GM10847 (cell line): ENCODE results near the gene CDC27.
A peak's percentile ranks its signal among the peaks of the same experiment; 100 is the strongest.

Experiments
- POLR2A ChIP-seq: IDR thresholded peaks from 2 replicates; pipeline ENCODE4 v1.6.1; 2011; ENCODE audit not compliant: insufficient read length; ENCODE audit errors: extremely low read depth

The CDC27 gene, protein sequence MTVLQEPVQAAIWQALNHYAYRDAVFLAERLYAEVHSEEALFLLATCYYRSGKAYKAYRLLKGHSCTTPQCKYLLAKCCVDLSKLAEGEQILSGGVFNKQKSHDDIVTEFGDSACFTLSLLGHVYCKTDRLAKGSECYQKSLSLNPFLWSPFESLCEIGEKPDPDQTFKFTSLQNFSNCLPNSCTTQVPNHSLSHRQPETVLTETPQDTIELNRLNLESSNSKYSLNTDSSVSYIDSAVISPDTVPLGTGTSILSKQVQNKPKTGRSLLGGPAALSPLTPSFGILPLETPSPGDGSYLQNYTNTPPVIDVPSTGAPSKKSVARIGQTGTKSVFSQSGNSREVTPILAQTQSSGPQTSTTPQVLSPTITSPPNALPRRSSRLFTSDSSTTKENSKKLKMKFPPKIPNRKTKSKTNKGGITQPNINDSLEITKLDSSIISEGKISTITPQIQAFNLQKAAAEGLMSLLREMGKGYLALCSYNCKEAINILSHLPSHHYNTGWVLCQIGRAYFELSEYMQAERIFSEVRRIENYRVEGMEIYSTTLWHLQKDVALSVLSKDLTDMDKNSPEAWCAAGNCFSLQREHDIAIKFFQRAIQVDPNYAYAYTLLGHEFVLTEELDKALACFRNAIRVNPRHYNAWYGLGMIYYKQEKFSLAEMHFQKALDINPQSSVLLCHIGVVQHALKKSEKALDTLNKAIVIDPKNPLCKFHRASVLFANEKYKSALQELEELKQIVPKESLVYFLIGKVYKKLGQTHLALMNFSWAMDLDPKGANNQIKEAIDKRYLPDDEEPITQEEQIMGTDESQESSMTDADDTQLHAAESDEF

DNA sequence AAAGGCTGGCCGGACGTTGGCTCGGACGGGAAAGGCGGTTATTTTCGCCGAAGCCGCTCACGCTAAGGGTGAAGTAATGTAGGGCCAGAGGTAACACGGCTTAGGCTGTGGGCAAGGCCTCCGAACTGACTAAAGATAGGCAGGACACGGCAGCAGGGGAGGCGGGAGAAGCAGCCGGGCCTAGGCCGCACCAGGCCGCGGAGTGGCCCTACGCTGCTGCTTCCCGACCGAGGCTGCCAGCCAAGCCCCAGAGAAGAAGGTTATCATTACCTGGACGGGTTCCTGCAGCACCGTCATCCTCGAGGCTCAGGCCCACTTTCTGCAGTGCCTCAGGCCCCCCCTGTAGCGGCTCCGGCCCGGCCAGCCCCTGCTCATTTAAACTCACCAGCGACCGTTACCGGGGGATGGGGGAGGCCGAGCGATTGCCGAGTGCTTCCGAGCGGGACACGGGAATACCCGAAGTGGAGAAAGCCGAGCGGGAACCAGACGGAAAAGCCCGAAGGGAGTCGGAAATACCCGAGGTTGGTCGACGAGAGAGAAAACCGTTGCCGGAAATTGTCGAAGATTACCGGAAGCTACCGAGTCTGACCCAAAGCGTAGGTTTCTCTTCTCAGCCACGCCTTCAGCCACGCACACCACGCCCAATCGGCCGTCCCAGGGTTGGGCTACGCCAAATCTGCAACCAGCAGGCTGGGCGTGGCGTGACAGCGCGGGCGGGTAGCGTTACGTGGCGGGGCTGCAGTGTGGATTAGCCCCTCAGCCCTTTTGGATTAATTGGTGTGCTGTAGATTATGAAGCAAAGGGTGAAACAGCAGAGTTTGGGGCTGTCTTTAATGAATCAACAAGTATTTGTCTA, at the start of gene CDC27:
Gene CDC27, minus strand, starts transcription at position 420 of the 856 bp plus-strand sequence. Its CDS starts 123 bp downstream, at position 297.
- peak; percentile 56 for TF ChIP-seq POLR2A

DNA sequence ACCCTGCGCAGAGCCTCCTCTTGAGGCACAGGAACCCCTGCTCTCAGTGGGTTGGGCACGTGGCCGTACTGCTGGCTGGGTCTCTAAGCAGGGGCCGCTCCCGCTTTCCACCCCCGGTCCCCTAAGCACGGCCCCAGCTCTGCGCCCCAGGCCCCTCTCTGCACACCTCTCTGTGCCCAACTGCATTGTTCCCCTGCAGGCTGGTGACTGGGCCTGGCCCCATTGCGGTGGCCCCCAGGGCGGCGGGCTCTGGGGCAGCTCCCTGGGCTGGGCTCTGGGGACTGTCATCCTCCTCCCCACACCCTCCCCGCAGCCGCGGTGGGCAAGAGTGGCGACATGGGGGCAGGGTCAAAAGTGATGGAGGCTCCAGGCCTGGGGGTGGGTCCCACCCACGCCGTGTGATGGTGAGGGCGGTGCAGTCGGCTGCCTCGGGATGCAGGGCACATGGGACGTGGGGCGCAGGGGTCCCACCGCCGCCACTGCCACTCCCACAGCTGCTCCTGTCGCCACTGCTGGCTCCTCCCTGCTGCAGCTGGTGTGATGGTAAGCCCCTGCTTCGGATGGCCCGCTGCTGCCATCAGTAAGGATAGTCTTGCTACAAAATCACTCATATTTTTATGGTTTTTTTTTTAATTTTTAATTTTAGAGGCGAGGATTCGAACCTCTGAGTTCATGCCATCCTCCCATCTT, 49.4 kb upstream of the CDC27 start:
- TF ChIP-seq POLR2A = no peak

DNA sequence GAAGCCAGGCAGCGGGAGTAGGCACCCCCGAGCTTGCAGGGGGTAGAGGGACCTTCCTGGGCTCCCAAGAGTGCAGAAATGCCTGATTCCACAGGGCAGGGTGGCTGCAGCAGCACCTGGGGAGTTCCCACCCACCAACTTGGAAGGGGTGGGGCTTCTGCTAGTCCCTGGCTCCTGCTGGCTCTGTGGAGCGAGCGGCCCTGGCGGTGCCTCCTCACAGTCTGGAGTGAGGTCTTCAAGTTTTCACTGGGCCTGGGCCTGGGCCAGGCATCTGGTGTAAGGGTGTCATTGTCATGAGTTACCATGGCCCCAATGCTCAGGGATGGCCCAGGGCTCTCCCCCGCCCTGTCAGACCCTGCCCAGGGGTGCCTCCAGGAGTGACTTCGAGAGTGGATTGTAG, 48.7 kb upstream of the CDC27 start:
- TF ChIP-seq POLR2A = no peak

DNA sequence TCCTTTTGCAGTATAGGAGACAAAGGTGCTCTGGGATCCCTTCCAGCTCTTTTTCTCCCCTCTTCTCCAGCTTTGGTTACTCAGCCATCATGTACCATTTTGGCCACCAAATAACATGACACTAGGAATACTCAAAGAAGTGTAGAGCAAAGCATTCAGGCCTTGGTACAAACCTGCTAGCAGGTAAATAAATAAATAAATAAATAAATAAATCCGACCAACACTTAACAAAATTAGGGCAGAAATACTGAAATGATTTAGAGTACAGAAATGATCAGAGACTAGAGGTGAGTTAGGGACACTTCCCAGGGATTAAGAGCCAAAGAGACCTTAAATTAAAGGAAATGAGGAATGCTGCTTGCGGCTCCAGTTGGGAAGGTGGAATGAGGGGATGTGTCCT, 46.8 kb upstream of the CDC27 start:
- no peak for TF ChIP-seq POLR2A

DNA sequence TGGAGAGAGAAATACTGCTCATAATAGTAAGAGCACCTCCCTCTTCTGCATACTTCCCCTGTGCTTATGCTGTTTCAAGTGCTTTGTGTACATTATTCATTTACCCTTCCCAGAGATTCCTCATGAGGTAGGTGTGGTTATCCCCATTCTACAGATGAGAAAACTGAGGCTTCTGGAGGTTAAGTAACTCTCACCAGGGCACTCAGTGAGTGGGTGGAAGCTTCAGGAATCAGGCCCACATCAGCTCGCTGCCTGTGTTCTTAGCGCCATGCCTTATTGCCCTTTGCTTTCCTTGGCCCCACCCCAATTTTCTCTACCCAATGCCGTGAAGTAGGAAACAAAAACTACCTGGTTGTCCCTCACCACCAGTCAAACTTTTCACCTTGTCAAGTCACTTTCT, 46.4 kb upstream of the CDC27 start:
- TF ChIP-seq POLR2A = no peak

DNA sequence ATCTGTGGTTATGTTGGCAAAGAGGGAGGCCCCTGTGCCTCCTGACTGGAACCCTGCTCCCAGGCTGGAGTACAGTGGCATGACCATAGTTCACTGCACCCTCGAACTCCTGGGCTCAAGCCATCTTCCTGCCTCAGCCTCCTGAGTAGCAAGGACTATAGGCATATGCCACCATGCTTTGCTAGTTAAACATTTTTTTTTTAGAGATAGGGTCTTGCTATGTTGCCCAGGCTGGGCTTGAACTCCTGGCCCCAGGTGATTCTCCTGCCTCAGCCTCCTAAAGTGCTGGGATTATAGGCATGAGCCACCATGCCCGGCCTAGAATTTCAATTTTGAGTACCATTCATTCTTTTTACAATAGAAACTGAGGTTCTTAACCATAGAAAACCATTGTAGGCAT, 43.4 kb upstream of the CDC27 start:
- no peak for TF ChIP-seq POLR2A

DNA sequence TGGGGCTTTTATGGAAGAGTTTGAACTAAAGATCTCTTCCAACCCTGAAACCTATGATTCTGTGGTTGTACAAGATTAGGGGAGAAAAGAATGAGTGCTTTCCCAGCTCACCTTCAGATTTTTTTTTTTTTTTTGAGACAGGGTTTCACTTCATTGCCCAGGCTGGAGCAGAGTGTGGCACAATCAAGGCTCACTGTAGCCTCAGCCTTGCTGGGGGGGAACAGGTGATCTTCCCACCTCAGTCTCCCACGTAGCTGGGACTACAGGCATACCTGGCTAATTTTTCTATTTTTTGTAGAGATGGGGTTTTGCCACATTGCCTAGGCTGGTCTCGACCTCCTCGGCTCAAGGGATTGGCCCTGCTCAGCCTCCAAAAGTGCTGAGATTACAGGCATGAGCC, 42.8 kb upstream of the CDC27 start:
- no peak for TF ChIP-seq POLR2A

DNA sequence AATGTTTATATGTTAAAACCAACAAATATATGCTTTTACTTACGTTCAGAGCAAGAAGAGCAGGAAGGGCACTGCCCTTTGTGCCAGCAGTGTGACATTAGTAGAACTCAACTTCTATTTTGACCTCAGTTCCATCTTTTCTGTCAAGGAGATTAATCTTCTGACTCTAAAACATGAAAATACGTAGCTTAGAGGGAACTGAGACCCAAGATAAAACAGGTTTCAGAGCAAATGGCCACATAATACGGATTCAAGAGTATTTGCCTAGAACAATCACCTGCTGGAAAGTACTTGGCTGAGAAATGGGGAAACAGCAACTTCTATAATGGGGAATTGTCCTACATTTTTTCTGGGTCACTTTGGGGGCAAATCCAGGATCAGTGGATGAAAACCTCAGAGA, 42.2 kb upstream of the CDC27 start:
- no peak for TF ChIP-seq POLR2A

DNA sequence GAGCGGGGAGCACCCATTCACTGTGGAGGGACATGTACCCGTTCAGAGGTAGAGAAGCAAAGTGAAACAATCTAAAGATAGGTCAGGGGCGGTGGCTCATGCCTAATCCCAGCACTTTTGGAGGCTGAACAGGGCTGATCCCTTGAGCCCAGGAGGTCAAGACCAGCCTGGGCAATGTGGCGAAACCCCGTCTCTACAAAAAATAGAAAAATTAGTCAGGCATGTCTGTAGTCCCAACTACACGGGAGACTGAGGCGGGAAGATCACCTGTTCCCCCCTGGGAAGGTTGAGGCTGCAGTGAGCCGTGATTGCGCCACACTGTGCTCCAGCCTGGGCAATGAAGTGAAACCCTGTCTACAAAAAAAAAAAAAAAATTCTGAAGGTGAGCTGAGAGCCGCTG, 41.8 kb upstream of the CDC27 start:
- no peak for TF ChIP-seq POLR2A

DNA sequence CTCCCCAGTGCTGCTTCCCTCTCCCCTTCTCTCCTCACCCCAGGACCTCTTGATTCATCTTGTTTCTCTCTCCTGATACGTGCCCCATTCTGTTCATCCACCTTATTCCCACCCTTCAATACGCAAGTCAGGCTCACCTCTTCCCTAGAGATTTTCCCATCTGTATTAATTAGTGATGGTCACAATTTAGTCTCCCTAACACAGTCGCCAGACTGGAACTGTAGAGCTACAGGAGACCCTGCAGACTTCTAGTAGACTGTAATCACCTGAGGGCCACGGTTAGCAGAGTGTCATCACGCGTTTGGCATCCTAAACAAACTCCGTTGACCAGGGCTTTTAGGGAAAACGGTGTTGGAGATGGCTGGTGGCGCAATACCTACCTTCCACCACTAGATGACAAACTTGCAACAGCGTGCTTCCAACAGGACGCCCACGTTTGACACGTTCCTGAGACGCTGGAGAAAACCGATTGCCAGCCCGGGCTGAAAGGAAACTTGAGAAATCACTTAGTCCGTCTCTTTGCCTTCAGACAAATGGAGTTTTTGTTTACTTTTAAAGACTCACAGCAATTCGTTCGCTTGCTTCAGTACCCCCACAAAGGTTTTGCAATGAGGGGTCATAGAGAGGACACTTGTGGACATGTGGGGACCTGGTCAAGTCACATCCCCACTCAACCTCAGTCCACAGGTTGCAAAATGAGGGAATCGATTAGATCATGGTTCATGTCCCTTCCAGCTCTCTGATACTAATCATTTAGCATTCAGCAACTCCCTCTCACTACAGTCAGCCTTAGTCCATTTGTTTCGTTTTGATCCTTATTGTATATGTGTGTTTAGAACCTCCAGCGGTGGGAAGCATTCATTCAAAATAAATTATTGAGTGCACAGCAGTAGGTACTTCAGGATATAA, 40.7 kb upstream of the CDC27 start:
- no peak for TF ChIP-seq POLR2A

DNA sequence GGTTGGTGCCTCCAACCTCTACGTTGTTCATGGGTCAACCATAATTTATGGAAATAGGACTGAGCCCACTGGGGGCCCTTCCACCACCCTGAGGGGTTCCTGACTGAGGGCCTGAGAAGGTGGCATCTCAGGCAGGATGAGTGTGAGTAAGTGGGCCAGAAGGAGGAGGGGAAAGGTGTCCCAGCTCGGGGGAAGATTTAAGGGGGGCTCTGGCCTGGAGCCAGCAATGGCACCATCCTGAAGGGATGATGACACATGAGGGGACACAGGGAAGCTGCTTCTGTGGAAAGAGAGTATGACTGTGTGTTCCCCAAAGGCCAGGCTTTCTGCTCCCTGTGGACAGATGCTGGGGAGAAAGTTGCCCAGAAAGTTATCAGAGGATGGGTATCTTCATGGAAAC, 38.8 kb upstream of the CDC27 start:
- TF ChIP-seq POLR2A = no peak

DNA sequence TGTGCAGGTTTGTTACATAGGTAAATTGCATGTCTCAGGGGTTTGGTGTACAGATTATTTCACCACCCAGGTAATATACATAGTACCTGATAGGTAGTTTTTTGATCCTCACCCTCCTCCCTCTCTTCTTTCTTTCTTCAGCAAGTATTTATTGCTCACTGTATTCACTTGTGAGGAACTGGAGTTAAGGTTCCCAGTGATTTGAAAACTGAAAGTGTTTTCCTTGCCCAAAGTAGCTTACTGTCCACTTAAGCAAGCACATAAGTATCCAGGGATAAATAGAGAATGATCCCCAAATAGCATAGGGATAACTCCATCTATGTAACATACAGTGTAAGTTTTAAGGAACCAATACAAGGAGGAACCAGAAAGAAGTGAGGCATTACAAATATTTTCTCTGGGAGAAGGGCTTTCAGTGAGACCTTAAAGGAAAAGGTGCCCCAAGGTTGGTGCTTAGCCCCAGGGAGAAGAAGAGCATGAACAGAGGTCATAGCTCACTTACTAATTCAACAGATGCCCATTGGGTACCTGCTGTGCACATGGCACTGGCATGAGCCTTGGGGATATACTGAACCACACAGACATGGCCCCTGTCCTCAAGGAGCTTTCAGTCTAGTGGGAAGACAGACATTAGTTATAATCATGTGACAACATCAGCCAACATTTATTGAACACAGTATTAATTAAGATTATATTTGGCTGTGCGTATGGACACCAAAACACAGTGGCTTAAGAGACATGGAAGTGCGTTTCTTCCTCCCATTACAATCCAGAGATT, 37.0 kb upstream of the CDC27 start:
- no peak for TF ChIP-seq POLR2A

DNA sequence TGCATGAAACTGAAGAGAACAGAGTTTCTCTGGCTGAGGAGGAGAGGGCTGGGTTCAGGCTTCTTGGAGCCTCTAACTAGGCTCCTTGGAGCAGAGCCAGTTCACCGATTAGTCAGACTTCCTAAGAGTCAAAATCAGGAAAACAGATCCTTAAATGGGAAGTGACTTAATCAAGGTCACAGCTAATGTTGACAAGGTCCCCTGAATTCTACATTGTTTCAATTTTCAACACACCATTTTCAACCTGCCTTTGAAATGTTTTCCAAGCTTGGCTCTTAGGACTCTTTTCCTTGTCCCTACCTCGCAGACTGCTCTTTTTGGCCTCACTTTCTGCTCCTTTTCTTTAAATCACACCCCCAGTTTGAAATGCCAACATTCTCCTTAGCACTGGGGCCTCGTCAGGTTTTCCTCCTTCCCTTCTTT, 36.4 kb upstream of the CDC27 start:
- no peak for TF ChIP-seq POLR2A

DNA sequence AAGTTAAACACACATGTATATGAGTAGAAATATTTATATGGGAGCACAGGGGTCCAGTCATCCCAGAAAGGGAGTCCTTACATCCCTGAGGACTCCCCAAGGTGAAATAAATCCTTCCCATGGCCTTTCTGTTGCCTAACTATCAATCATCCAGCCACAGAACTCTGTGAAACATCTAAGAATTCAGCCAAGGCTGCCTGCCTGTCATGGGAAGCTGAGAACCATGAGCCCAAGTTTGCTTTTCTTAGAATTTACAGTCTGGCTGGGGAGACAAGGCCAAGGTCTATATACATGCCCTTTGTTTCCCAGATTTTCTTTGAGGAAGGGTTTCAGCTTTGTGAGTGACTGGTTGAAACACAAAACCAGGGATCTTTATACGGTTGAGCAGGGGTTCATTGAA, 35.9 kb upstream of the CDC27 start:
- TF ChIP-seq POLR2A = no peak

DNA sequence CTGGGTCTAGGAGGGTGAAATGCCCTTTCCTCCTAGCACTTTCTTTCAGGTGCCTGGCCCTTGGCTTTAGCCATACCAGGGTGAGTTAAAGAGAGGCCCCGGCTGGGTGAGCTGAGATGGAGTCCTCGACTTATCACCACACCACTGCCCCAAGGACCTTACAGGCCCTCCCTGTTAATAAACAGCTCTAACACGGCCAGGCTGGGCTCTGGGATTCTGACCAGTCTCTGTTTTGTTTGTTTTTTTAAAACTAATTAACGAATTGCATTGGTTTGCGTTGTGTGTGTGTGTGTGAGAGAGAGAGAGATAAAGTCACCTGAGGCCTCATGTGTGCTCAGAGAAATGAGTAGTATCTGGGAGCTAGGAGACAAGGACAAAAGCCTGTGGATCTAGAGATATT, 34.4 kb upstream of the CDC27 start:
- no peak for TF ChIP-seq POLR2A
